Stimulated activated CD4-positive, alpha-beta T cell treated with anti-CD3 and anti-CD28 coated beads, Interleukin-2, amount 100 ng/mL, for 24 hours (primary cell): ENCODE measurements around the gene KIAA1755.

Experiments
- DNase-seq, 2 donors: peaks; one replicate each; pipeline ENCODE4 v3.0.0-alpha.2; 2020

Gene KIAA1755

GRCh38 chr20:38260378-38261053, at the start of gene KIAA1755:
TSS of gene KIAA1755 (minus strand) at chr20:38260735. CDS start at chr20:38260500, 235 bp downstream.
- DNase-seq = no peak

DNA sequence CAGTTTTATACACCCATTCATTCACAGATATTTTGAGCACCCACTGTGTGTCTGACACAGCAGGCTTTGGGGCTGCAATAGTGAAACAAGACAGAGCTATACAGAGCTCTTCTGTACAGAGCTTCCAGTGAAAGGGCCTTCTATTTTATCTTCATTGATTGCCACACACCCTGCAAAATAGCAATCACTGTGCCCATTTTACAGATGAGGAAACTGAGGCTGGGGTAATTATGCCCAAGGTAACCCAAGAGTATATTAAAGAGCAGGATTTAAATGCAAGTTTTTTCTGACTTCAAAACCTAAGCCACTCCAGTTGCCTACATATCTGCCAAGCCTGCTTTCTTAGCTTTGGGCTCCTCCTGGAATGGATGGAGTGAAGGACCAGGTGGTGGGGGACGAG, 47.9 kb upstream of the KIAA1755 start:
- no peak for DNase-seq

- DNase-seq = no peak
These were observed 47.5 kb upstream of the KIAA1755 start for GRCh38 chr20:38308047-38308438.

GRCh38 chr20:38307371-38308046, 47.0 kb upstream of the KIAA1755 start:
- no peak for DNase-seq

DNA sequence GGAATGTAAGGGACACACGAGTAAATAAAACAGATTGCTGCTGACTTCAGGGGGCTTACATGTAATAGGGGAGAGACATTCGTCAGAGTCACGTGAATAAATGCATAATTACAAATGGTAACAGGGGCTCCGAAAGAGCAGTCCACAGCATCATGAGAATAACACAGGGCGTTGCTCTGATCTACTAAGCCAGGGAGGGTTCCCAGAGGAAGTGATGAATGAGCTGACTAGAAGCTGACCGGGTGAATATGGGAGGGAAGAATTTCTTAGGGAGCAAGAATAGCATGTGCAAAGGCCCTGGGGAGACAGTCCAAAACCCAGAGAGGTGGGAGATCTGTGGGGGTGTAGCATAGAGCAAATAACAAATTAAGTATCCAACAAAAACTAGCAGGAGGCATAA, 45.8 kb upstream of the KIAA1755 start:
- DNase-seq = no peak

DNA sequence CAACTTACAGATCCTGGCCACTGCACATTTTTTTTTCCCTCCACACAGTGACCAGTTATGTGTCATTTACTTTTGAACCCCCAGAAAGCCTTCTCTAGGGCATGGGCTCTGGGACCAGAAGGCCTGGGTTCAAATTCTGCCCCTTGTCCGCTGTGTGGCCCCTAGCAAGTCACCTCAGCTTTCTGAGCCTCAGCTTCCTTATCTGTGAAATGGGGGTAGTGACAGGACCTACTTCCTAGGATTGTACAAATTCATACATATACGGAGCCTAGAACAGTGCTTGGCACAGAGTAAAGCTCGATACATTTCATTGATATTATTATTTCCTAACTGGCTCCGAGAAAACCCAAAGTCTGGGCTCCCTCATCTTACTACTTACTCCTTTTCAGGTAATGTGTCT, 45.0 kb upstream of the KIAA1755 start:
- DNase-seq = no peak

DNA sequence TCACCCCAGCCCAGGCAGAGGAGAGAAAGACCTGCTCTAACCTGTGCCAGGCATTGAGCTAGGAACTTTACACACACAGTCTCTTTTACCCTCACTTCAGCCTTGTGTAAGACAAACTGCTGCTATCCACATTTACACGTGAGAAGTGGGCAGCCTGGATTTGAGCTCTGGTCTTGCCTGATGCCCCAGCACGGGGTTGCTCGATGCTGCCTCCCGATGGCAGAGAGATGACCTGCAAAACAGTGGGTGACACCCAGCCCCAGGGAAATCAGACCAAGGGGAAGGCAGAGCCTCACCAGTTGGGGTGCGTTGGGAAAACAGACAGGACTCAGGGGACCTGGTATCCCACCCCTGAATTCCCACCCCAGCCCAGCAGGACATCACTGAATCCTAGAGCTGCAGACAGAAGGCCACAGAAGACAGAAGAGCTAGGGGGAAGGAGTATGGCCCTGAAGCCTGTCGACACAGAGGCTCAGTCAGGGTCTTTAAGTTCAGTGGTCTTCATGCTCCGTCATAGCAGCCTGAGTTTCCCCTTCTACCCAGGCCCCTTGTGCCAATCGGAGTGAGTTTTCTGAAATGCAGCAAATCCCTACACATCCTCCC, 44.4 kb upstream of the KIAA1755 start:
- DNase-seq = peak in 1 of 2 donors; percentile 46

DNA sequence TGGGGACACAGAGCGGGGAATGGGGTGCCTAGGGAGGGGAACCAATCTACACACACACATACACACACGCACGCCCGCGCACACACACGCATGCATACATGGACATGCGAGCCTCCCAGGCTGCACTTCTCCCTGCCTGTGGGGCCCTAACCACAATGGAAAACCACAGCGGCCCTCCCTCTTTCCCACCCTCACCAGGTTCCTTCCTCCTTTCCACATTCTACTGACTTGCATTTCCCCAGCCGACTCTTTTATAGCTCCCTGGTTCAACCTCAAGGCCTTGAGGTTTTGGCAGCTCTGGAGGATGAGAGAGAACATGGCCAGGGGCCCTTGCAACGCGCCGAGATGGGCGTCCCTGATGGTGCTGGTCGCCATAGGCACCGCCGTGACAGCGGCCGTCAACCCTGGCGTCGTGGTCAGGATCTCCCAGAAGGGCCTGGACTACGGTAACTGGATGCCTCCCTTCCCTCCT, 43.4 kb upstream of the KIAA1755 start, which contains the start of gene BPI:
BPI (plus strand) TSS at position 249 of the 472 bp plus-strand sequence; CDS start at position 317, 68 bp downstream.
- peak in 1 of 2 donors; percentile 17 for DNase-seq

- no peak for DNase-seq
These were observed 42.3 kb upstream of the KIAA1755 start for GRCh38 chr20:38302786-38303185.

GRCh38 chr20:38301309-38301708, 40.8 kb upstream of the KIAA1755 start:
- no peak for DNase-seq

- DNase-seq = no peak
These were observed 39.9 kb upstream of the KIAA1755 start for GRCh38 chr20:38300438-38300837.

DNA sequence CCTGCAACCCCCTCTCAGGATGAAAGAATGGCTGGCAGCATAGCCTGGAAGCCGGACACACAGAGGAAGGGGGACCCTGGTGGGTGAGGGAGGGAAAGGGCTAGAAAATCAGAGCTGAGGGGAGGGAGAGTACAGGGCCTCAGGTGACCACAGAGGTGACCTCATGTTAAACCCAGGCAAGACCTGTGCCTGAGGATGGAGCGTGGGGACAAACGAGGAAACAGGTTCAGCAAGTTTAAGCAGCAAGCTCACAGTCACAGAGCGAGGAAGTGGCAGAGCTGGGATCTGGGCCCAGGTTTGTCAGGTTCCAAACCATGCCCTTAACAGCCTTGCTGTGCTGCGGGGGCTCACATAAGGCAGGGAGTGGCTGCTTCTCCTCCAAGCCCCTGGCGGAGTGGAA, 39.4 kb upstream of the KIAA1755 start:
- DNase-seq = no peak

DNA sequence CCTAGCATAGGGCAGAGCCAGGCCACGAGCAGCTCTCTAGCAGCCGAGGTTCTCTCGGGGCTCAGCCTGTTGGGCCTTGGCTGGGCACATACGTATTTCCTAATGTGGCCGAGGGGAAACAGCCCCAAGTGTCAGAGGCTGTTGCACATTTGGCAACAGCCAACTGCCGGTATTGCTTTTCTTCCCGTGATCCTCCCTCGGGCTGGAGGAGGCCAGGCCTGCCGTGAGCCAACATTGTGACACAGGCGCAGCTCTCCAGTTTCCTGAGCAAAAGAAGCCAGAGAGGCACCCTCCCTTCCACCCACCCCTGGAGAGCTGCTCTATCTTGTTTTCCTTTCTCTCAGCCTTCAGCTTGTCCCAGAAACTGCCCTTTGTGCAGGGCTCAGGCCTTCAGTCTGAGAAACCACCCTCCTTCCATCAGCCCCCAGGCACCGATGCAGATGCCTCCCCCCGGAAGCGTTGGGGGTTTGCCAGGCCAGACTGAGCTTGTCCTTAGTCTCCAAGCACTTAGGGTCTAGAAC, 38.3 kb upstream of the KIAA1755 start:
- DNase-seq = no peak

DNA sequence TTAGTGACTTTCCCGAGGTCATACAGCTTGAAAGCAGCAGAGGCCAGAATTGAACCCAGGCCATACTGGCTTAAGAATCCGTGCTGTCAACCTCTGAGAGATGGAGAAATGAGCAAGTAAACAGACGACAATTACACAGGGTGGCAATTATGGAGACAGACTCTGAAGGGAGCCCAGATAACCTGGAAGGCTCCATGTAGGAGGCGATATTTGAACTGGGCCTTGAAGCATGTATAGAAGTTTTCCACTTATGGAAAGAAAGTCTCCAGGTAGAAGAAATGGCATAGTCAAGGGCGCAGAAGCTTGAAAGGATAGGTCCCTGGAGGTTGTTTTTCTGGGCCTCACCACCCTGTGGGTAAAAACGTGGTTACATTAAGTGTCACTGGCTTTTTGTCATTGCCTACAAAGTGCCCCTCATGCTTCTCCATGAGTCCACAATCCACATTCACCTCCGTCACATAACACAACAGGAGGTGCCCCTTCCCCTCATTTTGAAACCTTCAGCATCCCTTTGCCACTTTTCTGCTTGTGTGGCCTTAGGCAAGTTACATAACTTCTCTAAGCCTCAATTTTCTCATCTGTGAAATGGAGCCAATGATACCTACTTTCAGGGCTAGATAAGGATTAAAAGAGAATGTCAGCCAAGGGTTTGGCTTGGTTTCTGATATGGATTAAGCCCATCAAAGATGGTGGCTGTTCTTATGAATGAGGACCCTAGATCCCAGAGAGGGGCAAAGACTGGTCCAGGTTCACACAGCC, 37.6 kb upstream of the KIAA1755 start:
- no peak for DNase-seq

DNA sequence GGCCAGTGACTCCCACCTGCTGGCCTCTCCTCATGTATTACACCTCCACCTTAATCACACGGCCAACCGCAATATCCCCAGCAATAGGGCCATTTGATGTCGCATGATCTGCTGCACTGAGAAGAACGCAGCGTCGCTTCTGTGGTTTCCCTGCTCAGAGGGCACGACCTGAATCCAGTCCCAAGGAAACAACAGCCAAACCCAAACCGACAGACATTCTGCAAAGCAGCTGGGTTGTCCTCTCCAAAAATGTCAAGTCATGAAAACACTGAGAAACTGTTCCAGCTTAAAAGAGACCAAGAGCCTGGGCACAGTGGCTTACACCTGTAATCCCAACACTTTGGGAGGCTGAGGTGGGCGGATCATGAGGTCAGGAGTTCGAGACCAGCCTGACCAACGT, 35.9 kb upstream of the KIAA1755 start:
- no peak for DNase-seq

DNA sequence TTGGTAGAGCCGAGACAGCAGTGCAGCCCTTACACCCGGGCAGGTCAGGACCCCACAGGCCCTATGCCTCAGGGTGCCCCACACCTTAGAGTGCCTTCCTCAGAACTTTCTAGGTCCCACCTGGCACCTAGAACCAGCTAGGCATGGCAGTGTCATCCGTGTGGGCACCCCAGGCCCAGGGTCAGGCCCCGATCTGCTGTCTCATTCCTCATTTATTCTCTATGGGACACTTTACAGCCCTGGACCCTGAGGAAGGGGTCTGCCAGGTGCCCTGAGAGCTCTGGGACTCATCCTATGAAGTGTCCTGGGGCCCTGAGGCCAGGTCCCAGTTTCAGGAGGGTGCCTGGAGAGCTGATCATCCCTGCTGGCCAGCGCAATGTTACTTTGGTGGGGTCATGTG, 35.3 kb upstream of the KIAA1755 start:
- no peak for DNase-seq

GRCh38 chr20:38294076-38294591, 33.6 kb upstream of the KIAA1755 start:
- no peak for DNase-seq

DNA sequence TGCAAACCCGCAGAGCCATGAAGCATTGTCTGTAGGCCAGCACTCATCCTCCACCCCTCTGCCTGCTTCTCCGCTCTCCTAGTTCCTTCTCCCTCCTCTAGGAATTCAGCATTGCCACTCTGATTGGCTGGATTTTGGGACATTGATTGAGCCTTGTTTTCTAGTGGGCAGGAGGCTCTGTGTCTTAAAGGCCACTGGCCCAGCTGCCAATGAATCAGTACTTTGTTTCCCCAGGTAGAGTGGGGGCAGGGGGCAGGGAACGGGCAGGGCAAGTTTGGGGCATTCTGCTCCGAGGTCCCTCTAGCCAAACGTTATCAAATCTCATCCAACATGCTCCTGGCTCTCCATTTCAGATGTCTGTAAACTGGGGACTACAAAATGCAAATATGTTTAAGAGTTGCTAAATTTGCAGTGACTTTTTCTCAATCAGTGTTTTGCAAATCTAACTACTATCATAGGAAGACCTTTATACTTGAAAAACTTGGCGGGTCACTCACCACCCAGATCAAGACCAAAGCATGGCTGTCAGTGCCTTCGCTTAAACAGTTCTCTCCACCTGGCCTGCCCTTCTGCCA, 33.0 kb upstream of the KIAA1755 start:
- no peak for DNase-seq

GRCh38 chr20:38291966-38292365, 31.4 kb upstream of the KIAA1755 start:
- DNase-seq = no peak

DNA sequence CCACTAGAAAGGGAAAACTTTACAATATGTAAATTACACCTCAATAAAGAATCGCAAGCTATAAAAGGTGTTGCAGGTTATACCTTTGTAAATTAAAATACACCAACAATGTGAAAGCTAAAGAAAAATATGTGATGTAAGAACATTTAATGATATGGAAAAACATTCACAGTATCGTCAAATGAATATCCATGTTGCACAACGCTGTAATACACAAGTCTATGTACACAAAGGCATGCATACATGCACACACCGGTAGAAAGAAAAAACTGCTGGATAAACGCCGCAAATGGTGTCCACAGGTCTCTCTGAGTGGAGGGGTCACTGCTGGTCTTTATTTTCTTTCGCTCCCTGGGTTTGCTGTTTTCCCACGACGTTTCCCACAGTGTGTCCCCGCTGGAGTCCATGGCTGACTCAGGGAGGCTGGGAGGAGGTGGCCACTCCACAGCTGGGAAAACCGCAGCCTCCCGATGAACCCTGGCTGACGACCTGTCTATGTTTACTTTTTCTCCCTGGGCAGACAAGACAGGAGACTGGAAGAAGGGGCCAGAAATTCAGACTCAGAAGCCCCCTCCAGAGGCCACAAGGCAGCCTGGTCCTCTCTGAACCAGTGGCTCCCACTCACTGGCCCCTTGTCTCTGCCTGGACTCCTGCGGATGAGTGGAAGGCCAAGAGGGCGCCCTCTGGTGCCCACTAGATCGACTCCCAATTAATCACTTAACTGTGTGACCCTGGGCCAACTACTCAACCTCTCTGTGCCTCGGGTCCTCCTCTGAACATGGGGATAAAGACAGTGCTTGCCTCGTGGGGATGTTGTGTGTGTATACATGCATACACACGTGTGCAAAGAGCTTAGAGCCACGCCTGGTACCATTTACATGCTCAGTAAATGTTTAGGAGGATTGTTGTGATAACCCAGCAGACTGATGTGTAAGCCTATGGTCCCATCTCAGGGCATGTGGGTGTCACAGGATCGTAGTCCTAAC, 30.6 kb upstream of the KIAA1755 start:
- DNase-seq = peak in 1 of 2 donors; percentile 14
